HepG2 (cell line): ENCODE measurements around the gene COX7A2L. TPM values are rescaled to one million over a fixed set of nuclear protein-coding genes. Genes with fewer than 3 reads are reported as not detected.
A peak's percentile ranks its signal among the peaks of the same experiment; 100 is the strongest.

Source experiments
- AGO2 ChIP-seq: fragments of 200-400 bp; formaldehyde crosslinking; optimal IDR thresholded peaks from 2 replicates; pipeline ENCODE3; 2017; ENCODE audit warnings: mild to moderate bottlenecking, low read depth, low read length, moderate library complexity
- HOMEZ ChIP-seq: IDR thresholded peaks from 2 replicates; pipeline ENCODE4 v1.6.1; 2016; ENCODE audit warnings: low read depth
- IRF2 ChIP-seq: IDR thresholded peaks from 2 replicates; pipeline ENCODE4 v1.6.1; 2018; ENCODE audit warnings: missing genetic modification reagents, missing compliant biosample characterization
- PCBP1 ChIP-seq: fragments of 200-400 bp; formaldehyde crosslinking; IDR thresholded peaks from 2 replicates; pipeline ENCODE4 v1.6.1; 2017; ENCODE audit warnings: mild to moderate bottlenecking, low read depth, low read length, borderline replicate concordance
- POLR2AphosphoS2 ChIP-seq: IDR thresholded peaks from 2 replicates; pipeline ENCODE4 v1.6.1; 2011; ENCODE audit warnings: low read depth, low read length, improper control_type of control experiment
- RBM22 ChIP-seq: fragments of 200-400 bp; formaldehyde crosslinking; optimal IDR thresholded peaks from 2 replicates; pipeline ENCODE3; 2017; ENCODE audit warnings: mild to moderate bottlenecking, low read length, moderate library complexity
- SAP130 ChIP-seq: IDR thresholded peaks from 2 replicates; pipeline ENCODE4 v1.6.1; 2016; ENCODE audit warnings: low read depth
- SETDB1 ChIP-seq: sonication (generic); formaldehyde crosslinking; IDR thresholded peaks from 2 replicates; pipeline ENCODE4 v1.5.1; 2020; ENCODE audit warnings: missing genetic modification reagents, mild to moderate bottlenecking, borderline replicate concordance
- SRSF9 ChIP-seq: fragments of 200-400 bp; formaldehyde crosslinking; IDR thresholded peaks from 2 replicates; pipeline ENCODE4 v1.6.1; 2018; ENCODE audit warnings: borderline replicate concordance, mild to moderate bottlenecking, low read depth, low read length; ENCODE audit not compliant: insufficient read depth, poor library complexity, severe bottlenecking
- TARDBP ChIP-seq: sonication (generic); formaldehyde crosslinking; IDR thresholded peaks from 2 replicates; pipeline ENCODE4 v1.8.0; 2022; ENCODE audit warnings: mild to moderate bottlenecking, missing genetic modification reagents
- ZBTB4 ChIP-seq: sonication (generic); formaldehyde crosslinking; IDR thresholded peaks from 2 replicates; pipeline ENCODE4 v1.4.0; 2020; ENCODE audit warnings: missing genetic modification reagents, mild to moderate bottlenecking, borderline replicate concordance
- ZC3H13 ChIP-seq: sonication (generic); formaldehyde crosslinking; IDR thresholded peaks from 2 replicates; pipeline ENCODE4 v1.8.1; 2023; ENCODE audit warnings: mild to moderate bottlenecking, missing genetic modification reagents, moderate library complexity
- ZNF383 ChIP-seq: sonication (generic); formaldehyde crosslinking; IDR thresholded peaks from 2 replicates; pipeline ENCODE4 v1.4.0; 2020; ENCODE audit warnings: missing genetic modification reagents, mild to moderate bottlenecking, borderline replicate concordance
- ZNF510 ChIP-seq: sonication (generic); formaldehyde crosslinking; IDR thresholded peaks from 2 replicates; pipeline ENCODE4 v1.4.0; 2020; ENCODE audit warnings: low read depth, mild to moderate bottlenecking, missing genetic modification reagents
- ZNF567 ChIP-seq: sonication (generic); formaldehyde crosslinking; IDR thresholded peaks from 2 replicates; pipeline ENCODE4 v1.8.1; 2023; ENCODE audit warnings: mild to moderate bottlenecking, missing genetic modification reagents, borderline replicate concordance
- ZNF609 ChIP-seq: sonication (generic); formaldehyde crosslinking; IDR thresholded peaks from 2 replicates; pipeline ENCODE4 v1.4.0; 2020; ENCODE audit warnings: mild to moderate bottlenecking, missing genetic modification reagents, borderline replicate concordance
- ZNF704 ChIP-seq: sonication (generic); formaldehyde crosslinking; IDR thresholded peaks from 2 replicates; pipeline ENCODE4 v1.8.1; 2023; ENCODE audit warnings: mild to moderate bottlenecking, inconsistent platforms, moderate library complexity, missing genetic modification reagents, borderline replicate concordance
- ZNF747 ChIP-seq: sonication (generic); formaldehyde crosslinking; IDR thresholded peaks from 2 replicates; pipeline ENCODE4 v1.8.1; 2023; ENCODE audit warnings: missing genetic modification reagents, mild to moderate bottlenecking, borderline replicate concordance
- polyA plus RNA-seq, 8 experiments: library from polyadenylated mRNA; depleted of rRNA in 3 of 8; stranded (reverse) in 7 of 8; unstranded in 1 of 8; fragments of >200 nt; fragmentation: Illumina TruSeq in 4 of 8; extraction: Trizol in 4 of 8; gene quantifications; 2 replicates each; pipeline versions ENCODE4 v1.2.1 to v1.2.3, GENCODE V29; 2011 to 2016; ENCODE audit warnings: low read depth in 4 of 8, missing spikeins in 1 of 8, mixed read lengths in 1 of 8; ENCODE audit not compliant: insufficient read depth in 1 of 8
- total RNA-seq, 5 experiments: library from RNA; depleted of rRNA; stranded (reverse); fragments of >200 nt; fragmentation: Illumina TruSeq; extraction: Trizol; gene quantifications; 2 replicates each; pipeline ENCODE4 v1.2.3, GENCODE V29; 2016; ENCODE audit warnings: low read depth in 1 of 5

COX7A2L gene
- total and polyA plus RNA-seq, 2 of the 13 experiments (the other 11 are each of a cell fraction or from before 2014, with no cell fraction given) = 155 to 201 TPM

- 0 out of 2 replicates have a peak, but pooled peaks have one; percentile 35 for TF ChIP-seq HOMEZ (CRISPR knock-in tag)
- peak; percentile 5 for TF ChIP-seq RBM22
- TF ChIP-seq ZNF510 (CRISPR knock-in tag) = no peak
- peak; percentile 14; the same call in 1 of the 2 replicates for TF ChIP-seq IRF2 (CRISPR knock-in tag)
- no peak for TF ChIP-seq TARDBP (CRISPR knock-in tag)
- TF ChIP-seq ZC3H13 (CRISPR knock-in tag) = peak; percentile 11; the same call in 1 of the 2 replicates
- TF ChIP-seq PCBP1 = no peak
- TF ChIP-seq POLR2AphosphoS2 = no peak; the same call in 1 of the 2 replicates
- no peak; the same call in 1 of the 2 replicates for TF ChIP-seq SAP130 (CRISPR knock-in tag)
- TF ChIP-seq SETDB1 (CRISPR knock-in tag) = no peak
- TF ChIP-seq ZNF747 = no peak
- TF ChIP-seq ZNF609 (CRISPR knock-in tag) = no peak
- TF ChIP-seq AGO2 = peak; percentile 98
- TF ChIP-seq ZNF383 (CRISPR knock-in tag) = no peak
- TF ChIP-seq ZBTB4 (CRISPR knock-in tag) = peak; percentile 67; the same call in 1 of the 2 replicates
- no peak for TF ChIP-seq ZNF704 (CRISPR knock-in tag)
- no peak for TF ChIP-seq ZNF567 (CRISPR knock-in tag)
- TF ChIP-seq SRSF9 = no peak
Observed at GRCh38 chr2:42342795-42343241, 18.2 kb downstream of the COX7A2L start (continued).
